HCT116 (cell line): ENCODE data around the gene SLC2A4. TPM values are rescaled to one million over a fixed set of nuclear protein-coding genes. Genes with fewer than 3 reads are reported as not detected.

Experiments used
- ATAC-seq: fragments of 200-7000 bp; cut with Tn5 transposase; 2 replicates; pipeline ENCODE4 v1.9.1; 2020; ENCODE audit warnings: mild to moderate bottlenecking, moderate library complexity
- BruUV-seq: library from RNA; stranded (reverse); fragments of 400-500 nt; replicated peaks from 2 replicates; lab custom pipeline; 2021; lab: Mats Ljungman, UMichigan
- CTCF ChIA-PET: fragments of 300-600 bp; sonication (Branson Sonifier 250); formaldehyde crosslinking; loops from one replicate; lab custom pipeline; 2021; ENCODE audit warnings: antibody characterized with exemption; lab: Charles Lee
- POLR2A ChIA-PET: fragments of 300-600, 350-600 bp; sonication (Branson Sonifier 250); formaldehyde crosslinking; loops from one replicate; lab custom pipeline; 2021; ENCODE audit warnings: antibody characterized with exemption; lab: Charles Lee
- RAD21 ChIA-PET, 2 experiments: fragments of 300-600 bp; sonication (Branson Sonifier 250); formaldehyde crosslinking; loops; one replicate each; lab custom pipeline; 2023; ENCODE audit warnings: low total read pairs in 2 of 2; ENCODE audit not compliant: uncharacterized antibody in 2 of 2, unreplicated experiment in 2 of 2, low non-redundant PET in 1 of 2; lab: Charles Lee
- DNase-seq: peaks from one replicate; pipeline ENCODE4 v3.0.0-alpha.2; 2010; ENCODE audit warnings: low read depth, low spot score
- H2AFZ ChIP-seq: fragments of 200-600 bp; shearing (Covaris generic), sonication (generic); 2 replicates; pipeline ENCODE4 v1.6.1; 2017; ENCODE audit warnings: low read depth, mixed run types, mixed read lengths, antibody characterized with exemption, low read length; ENCODE audit not compliant: poor library complexity, severe bottlenecking
- H3K27ac ChIP-seq: 2 replicates; pipeline ENCODE4 v1.5.1; 2012; ENCODE audit warnings: low read depth, low read length
- H3K27me3 ChIP-seq: fragments of 200-600 bp; sonication (generic); 2 replicates; pipeline ENCODE4 v1.6.1; 2016; ENCODE audit warnings: mixed run types, low read length, mixed read lengths; ENCODE audit not compliant: insufficient read depth
- H3K36me3 ChIP-seq, 2 experiments: fragments of 200-500 bp in 1 of 2; fragments of 200-600 bp in 1 of 2; sonication (Bioruptor generic) in 1 of 2; sonication (generic) in 1 of 2; 2 replicates each; pipeline versions ENCODE4 v1.5.1 to v1.6.1; 2014 to 2016; ENCODE audit warnings: low read length in 2 of 2, inconsistent platforms in 1 of 2, mixed read lengths in 1 of 2, mixed run types in 1 of 2; ENCODE audit not compliant: insufficient read depth in 2 of 2, control insufficient read depth in 1 of 2
- H3K4me1 ChIP-seq, 2 experiments: fragments of 200-600 bp in 1 of 2; sonication (generic) in 1 of 2; 2 replicates each; pipeline versions ENCODE4 v1.5.1 to v1.6.1; 2012 to 2017; ENCODE audit warnings: low read length in 2 of 2, inconsistent platforms in 1 of 2, mild to moderate bottlenecking in 1 of 2, mixed read lengths in 1 of 2, mixed run types in 1 of 2, moderate library complexity in 1 of 2; ENCODE audit not compliant: insufficient read depth in 2 of 2, control insufficient read depth in 1 of 2
- H3K4me2 ChIP-seq: fragments of 200-600 bp; sonication (generic); 2 replicates; pipeline ENCODE4 v1.6.1; 2017; ENCODE audit warnings: mixed run types, low read length, mixed read lengths
- H3K4me3 ChIP-seq, 2 experiments: fragments of 200-600 bp in 1 of 2; sonication (generic) in 1 of 2; replicated peaks in 1 of 2; 2 replicates each; pipeline ENCODE4 v1.5.1; 2011 to 2016; ENCODE audit warnings: low read length in 2 of 2, control low read depth in 1 of 2, low read depth in 1 of 2, mild to moderate bottlenecking in 1 of 2, mixed read lengths in 1 of 2, mixed run types in 1 of 2
- H3K79me2 ChIP-seq: fragments of 200-600 bp; sonication (generic); 2 replicates; pipeline ENCODE4 v1.6.1; 2017; ENCODE audit warnings: mild to moderate bottlenecking, mixed run types, low read length, moderate library complexity, mixed read lengths; ENCODE audit not compliant: insufficient read depth
- H3K9ac ChIP-seq: fragments of 200-600 bp; sonication (generic); 2 replicates; pipeline ENCODE4 v1.6.1; 2016; ENCODE audit warnings: low read length, mixed read lengths
- H3K9me2 ChIP-seq: fragments of 200-600 bp; sonication (generic), shearing (Covaris generic); 2 replicates; pipeline ENCODE4 v1.6.1; 2017; ENCODE audit warnings: mixed run types, mild to moderate bottlenecking, moderate library complexity; ENCODE audit not compliant: insufficient read depth
- H3K9me3 ChIP-seq, 2 experiments: fragments of 200-500 bp in 1 of 2; fragments of 200-600 bp in 1 of 2; sonication (Bioruptor generic) in 1 of 2; sonication (generic) in 1 of 2; 2 replicates each; pipeline ENCODE4 v1.6.1; 2014 to 2017; ENCODE audit warnings: low read length in 2 of 2, mixed read lengths in 2 of 2, inconsistent platforms in 1 of 2, low read depth in 1 of 2, mild to moderate bottlenecking in 1 of 2, mixed run types in 1 of 2, moderate library complexity in 1 of 2; ENCODE audit not compliant: control insufficient read depth in 1 of 2, insufficient read depth in 1 of 2
- H4K20me1 ChIP-seq: fragments of 200-600 bp; sonication (generic), shearing (Covaris generic); 2 replicates; pipeline ENCODE4 v1.6.1; 2017; ENCODE audit warnings: mixed run types, mild to moderate bottlenecking, moderate library complexity; ENCODE audit not compliant: insufficient read depth
- CBX3 ChIP-seq: IDR thresholded peaks from 2 replicates; pipeline ENCODE4 v1.6.1; 2012; ENCODE audit warnings: low read depth
- CEBPB ChIP-seq: IDR thresholded peaks from 2 replicates; pipeline ENCODE4 v1.6.1; 2012; ENCODE audit warnings: low read depth
- EGR1 ChIP-seq: IDR thresholded peaks from 2 replicates; pipeline ENCODE4 v1.6.1; 2012; ENCODE audit warnings: low read depth
- EZH2 ChIP-seq: fragments of 200-600 bp; sonication (generic); IDR thresholded peaks from 2 replicates; pipeline ENCODE4 v1.6.1; 2017; ENCODE audit warnings: antibody characterized with exemption, mixed run types
- POLR2A ChIP-seq: IDR thresholded peaks from 2 replicates; pipeline ENCODE4 v1.7.0; 2011; ENCODE audit warnings: borderline replicate concordance; ENCODE audit not compliant: insufficient read depth, insufficient read length; ENCODE audit errors: extremely low read depth
- POLR2AphosphoS5 ChIP-seq: IDR thresholded peaks from 2 replicates; pipeline ENCODE4 v1.6.1; 2011; ENCODE audit warnings: mild to moderate bottlenecking, low read depth, low read length, moderate library complexity
- SIN3A ChIP-seq: IDR thresholded peaks from 2 replicates; pipeline ENCODE4 v1.6.1; 2012; ENCODE audit warnings: low read depth
- SP1 ChIP-seq: IDR thresholded peaks from 2 replicates; pipeline ENCODE4 v1.6.1; 2012; ENCODE audit warnings: low read depth
- SRF ChIP-seq: IDR thresholded peaks from 2 replicates; pipeline ENCODE4 v1.6.1; 2012; ENCODE audit warnings: low read depth
- TCF7L2 ChIP-seq: IDR thresholded peaks from 2 replicates; pipeline ENCODE4 v1.7.0; 2011; ENCODE audit warnings: borderline replicate concordance, inconsistent platforms; ENCODE audit not compliant: insufficient read depth, insufficient read length; ENCODE audit errors: extremely low read depth
- YY1 ChIP-seq: IDR thresholded peaks from 2 replicates; pipeline ENCODE4 v1.6.1; 2011; ENCODE audit warnings: low read length, low read depth, moderate library complexity, mild to moderate bottlenecking; ENCODE audit not compliant: insufficient replicate concordance; ENCODE audit errors: extremely low read depth
- ZBTB33 ChIP-seq: IDR thresholded peaks from 2 replicates; pipeline ENCODE4 v1.6.1; 2011; ENCODE audit warnings: mild to moderate bottlenecking, low read length, moderate library complexity; ENCODE audit not compliant: insufficient replicate concordance; ENCODE audit errors: extremely low read depth
- ZFX ChIP-seq: fragments of 450-650 bp; IDR thresholded peaks from 2 replicates; pipeline ENCODE4 v1.6.1; 2017
- intact Hi-C: fragments of 100-400 bp; cut with micrococcal nuclease; formaldehyde crosslinking; loops from 2 replicates; pipeline ENCODE4 v1.10.0; 2022
- total RNA-seq: library from RNA; stranded (reverse); gene quantifications from one replicate; pipeline ENCODE4 v1.2.1, GENCODE V29; 2021; ENCODE audit not compliant: unreplicated experiment
- TF ChIP-seq, protein P1 (sequence below): IDR thresholded peaks from 2 replicates; pipeline ENCODE4 v1.6.1; 2012

SLC2A4 gene
- total RNA-seq, 1 experiment from 2014 or later: 2.5 TPM

GRCh38 chr17:7313890-7314718 lies 32.6 kb downstream of the SLC2A4 start:
- H3K27ac ChIP-seq: peak overlapping the region; percentile 93
- RAD21 ChIA-PET: no interaction called here
- peaks cover 32 to 59% of the 10 kb centered on the region in 2 experiments for H3K4me1 ChIP-seq
- TF ChIP-seq SIN3A (peak; percentile 5; the same call in 1 of the 2 replicates), SP1 (no peak)
- TF ChIP-seq, all 23 proteins: peak for 1
- ChIA-PET POLR2A (interaction anchor here (1.0 to 2.3 kb wide), 5 partner anchors 16 to 90 kb away, joined by 3 to 11 read pairs (median 4); partner anchors contain the start of genes GABARAP, NEURL4, PHF23 and TMEM256), CTCF (interaction anchor here (0.6 to 2.2 kb wide), 8 partner anchors 11 to 262 kb away, joined by 3 to 7 read pairs (median 3); partner anchors contain the start of genes NEURL4 and SLC2A4)
- H3K9me2 ChIP-seq: no peaks in the 10 kb centered on the region
- H3K9me3 ChIP-seq: no peaks in the 10 kb centered on the region
- peaks cover 35 to 58% of the 10 kb centered on the region in 2 experiments for H3K36me3 ChIP-seq
- peak overlapping the region; percentile 96 for H3K4me2 ChIP-seq
- ATAC-seq (peak; percentile 4; the same call in 1 of the 2 replicates), DNase-seq (no peak)
- peaks cover 56% of the 10 kb centered on the region for H3K79me2 ChIP-seq
- TSS peak; percentile 80 for BruUV-seq
- intact Hi-C loops: no loop called here
- H4K20me1 ChIP-seq: peaks cover 34% of the 10 kb centered on the region
- H3K4me3 ChIP-seq: peak overlapping the region; percentile 81 to 96
- no peak overlapping the region for H2AFZ ChIP-seq
- peak overlapping the region; percentile 90 for H3K9ac ChIP-seq
- no peaks in the 10 kb centered on the region for H3K27me3 ChIP-seq

GRCh38 chr17:7314719-7315569 lies 33.4 kb downstream of the SLC2A4 start, which contains the start of gene GPS2:
GPS2 (minus strand) TSS chr17:7315360; CDS start chr17:7315052, 308 bp downstream.
- Histone ChIP-seq H3K4me2 (peak within 1 kb of the TSS; percentile 96), H3K9me3 (no peaks in the 10 kb centered on the region), H3K4me1 (peaks cover 24 to 51% of the 10 kb centered on the region in 2 experiments), H3K36me3 (peaks cover 32 to 50% of the 10 kb centered on the region in 2 experiments), H3K9me2 (no peaks in the 10 kb centered on the region), H3K4me3 (peak within 1 kb of the TSS; percentile 81 to 96), H3K27ac (peak within 1 kb of the TSS; percentile 93), H3K9ac (peak within 1 kb of the TSS; percentile 90), H3K79me2 (peaks cover 48% of the 10 kb centered on the region), H2AFZ (no peak within 1 kb of the TSS), H3K27me3 (no peaks in the 10 kb centered on the region), H4K20me1 (peaks cover 26% of the 10 kb centered on the region)
- intact Hi-C loops: no loop called here
- TF ChIP-seq EGR1 (no peak), SIN3A (peak; percentile 88), CEBPB (no peak), YY1 (peak; percentile 78), ZFX (peak; percentile 84; the same call in 1 of the 2 replicates), POLR2A (peak; percentile 46), EZH2 (no peak), SP1 (peak; percentile 74; the same call in 1 of the 2 replicates), CBX3 (peak; percentile 73), ZBTB33 (peak; percentile 59), TCF7L2 (peak; percentile 83), POLR2AphosphoS5 (peak; percentile 88), SRF (peak; percentile 73; the same call in 1 of the 2 replicates)
- TF ChIP-seq, protein P1, sequence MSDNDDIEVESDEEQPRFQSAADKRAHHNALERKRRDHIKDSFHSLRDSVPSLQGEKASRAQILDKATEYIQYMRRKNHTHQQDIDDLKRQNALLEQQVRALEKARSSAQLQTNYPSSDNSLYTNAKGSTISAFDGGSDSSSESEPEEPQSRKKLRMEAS: peak; percentile 91
- BruUV-seq: no TSS peak
- peak; percentile 63 for DNase-seq
- ChIA-PET RAD21 (no interaction called here), POLR2A (interaction anchor here (1.2 to 2.3 kb wide), 3 partner anchors 15 to 75 kb away, joined by 3 to 11 read pairs (median 4); partner anchors contain the start of genes GABARAP, NEURL4 and PHF23), CTCF (interaction anchor here (0.6 to 2.2 kb wide), 3 partner anchors 10 to 94 kb away, joined by 3 to 7 read pairs (median 5); partner anchors contain the start of gene NEURL4)
- peak; percentile 77 for ATAC-seq
